COLO829 (cell line): ENCODE data around the gene C12orf75.

ENCODE experiments used
- DNase-seq: peaks from one replicate; pipeline ENCODE4 v3.0.0; 2012; ENCODE audit warnings: low spot score

The C12orf75 gene

DNA sequence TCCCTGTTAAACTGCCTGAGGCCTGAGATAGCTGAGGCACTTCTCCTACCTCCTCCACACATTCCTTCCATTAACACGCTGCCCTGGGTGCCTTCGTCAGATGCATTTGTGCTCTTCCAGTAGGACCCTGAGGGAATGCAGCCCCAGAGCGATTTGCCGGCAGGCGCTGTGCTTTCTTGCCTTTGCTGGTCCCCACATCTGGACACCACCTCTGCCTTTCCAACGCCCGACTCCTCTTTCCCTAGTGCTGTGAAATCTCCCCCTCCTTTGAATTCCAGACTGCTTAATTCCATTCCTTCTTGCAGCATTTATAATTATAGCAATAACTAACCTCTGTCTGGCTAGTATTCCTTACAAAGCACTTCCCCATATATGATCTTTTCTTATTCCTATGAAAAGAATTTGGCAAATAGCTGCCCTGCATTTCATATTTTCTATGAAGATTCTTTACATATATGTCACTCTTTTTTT lies 88.4 kb downstream of the C12orf75 start:
- no peak for DNase-seq

DNA sequence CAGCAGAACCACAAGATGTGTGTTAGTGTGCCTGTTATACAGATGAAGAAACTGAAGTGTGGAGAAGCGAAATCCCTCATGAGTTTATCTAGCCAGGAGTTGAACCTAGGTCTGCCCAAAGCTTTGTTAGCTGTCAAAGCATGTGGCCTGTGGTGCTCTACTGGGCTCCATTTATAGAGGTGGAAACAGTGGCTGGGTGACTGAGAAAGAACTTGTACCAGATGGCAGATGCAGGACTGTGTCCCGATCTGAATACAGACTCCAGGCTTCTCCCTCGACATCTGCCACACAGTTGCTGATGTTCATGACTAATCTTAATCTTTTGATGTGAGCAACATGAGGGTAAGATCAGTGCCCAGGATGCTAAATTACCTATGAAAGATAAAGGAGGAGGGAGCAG lies 89.1 kb downstream of the C12orf75 start:
- no peak for DNase-seq

DNA sequence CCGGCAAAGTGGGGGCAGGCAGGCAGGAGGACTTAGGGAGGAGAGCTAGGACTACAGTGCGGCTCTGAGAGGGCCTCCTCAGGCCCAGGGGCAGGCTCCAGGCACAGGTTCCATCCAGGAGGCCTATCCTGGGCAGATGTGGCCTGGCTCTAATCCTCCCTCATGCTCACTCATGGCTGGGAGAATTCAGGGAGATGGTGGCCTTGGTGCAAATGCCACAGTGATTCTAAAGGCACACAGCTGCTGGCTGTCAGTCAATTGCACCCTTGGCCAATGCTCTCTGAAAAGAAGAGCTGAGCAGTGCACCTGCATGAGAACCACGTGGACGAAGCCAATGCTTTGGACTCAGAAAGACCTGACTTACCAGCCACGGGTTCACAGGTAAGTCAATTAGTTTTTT lies 89.6 kb downstream of the C12orf75 start:
- no peak for DNase-seq

DNA sequence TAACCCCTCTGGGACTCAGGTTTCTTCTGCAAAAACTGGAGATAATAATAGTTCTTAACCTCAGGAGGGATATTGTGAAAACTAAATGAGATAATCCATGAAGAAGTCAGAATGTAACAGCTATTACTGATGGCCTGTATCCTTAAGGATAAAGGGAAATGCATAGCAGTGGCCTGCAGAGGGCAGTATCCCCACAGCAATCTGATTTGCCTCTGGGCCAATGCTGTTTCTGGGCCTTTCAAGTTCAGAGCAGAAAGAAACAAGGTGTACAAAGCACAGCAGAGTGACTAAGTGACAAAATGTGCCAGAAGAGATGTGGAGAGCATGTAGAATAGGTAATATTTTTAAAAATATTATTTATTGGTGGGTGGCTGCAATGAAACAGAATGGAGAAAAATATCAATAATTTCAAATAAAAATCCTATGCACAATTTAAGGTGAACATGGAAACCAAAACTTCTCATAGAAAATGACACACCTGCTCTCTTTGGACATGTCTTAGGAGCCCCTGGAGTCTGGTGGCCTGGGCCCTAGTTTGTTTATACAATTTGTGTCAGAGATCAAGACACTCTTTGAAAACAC lies 90.3 kb downstream of the C12orf75 start:
- DNase-seq = peak; percentile 48
